HEK293 (cell line): Measurements from ENCODE around the gene FHL3.

Experiments
- CTCF ChIA-PET: fragments of 350-600 bp; formaldehyde crosslinking; extraction: SDS; loops from one replicate; lab custom pipeline; 2021; ENCODE audit warnings: antibody characterized with exemption; lab: Yijun Ruan, JAX
- POLR2A ChIA-PET: fragments of 300-600 bp; formaldehyde crosslinking; extraction: SDS; loops from one replicate; lab custom pipeline; 2020; ENCODE audit warnings: antibody characterized with exemption, inconsistent platforms; lab: Yijun Ruan, JAX
- H3K27ac ChIP-seq: fragments of 200-500 bp; sonication (Bioruptor generic); 2 replicates; pipeline ENCODE4 v1.5.1; 2014; ENCODE audit warnings: low read depth, low read length, control low read depth, inconsistent platforms; ENCODE audit errors: extremely low read depth
- H3K36me3 ChIP-seq, 2 experiments: fragments of 200-500 bp in 1 of 2; sonication (Bioruptor generic) in 1 of 2; 1 replicate in 1 of 2; 2 replicates in 1 of 2; pipeline ENCODE4 v1.5.1; 2014 to 2017; ENCODE audit warnings: inconsistent platforms in 2 of 2, low read length in 2 of 2; ENCODE audit not compliant: control insufficient read depth in 2 of 2, insufficient read depth in 1 of 2
- H3K4me1 ChIP-seq: fragments of 200-500 bp; sonication (Bioruptor generic); 2 replicates; pipeline ENCODE4 v1.5.1; 2014; ENCODE audit warnings: mild to moderate bottlenecking, low read length, inconsistent platforms; ENCODE audit not compliant: control insufficient read depth, insufficient read depth
- H3K4me3 ChIP-seq: 2 replicates; pipeline ENCODE4 v1.5.1; 2011; ENCODE audit warnings: low read depth, mild to moderate bottlenecking, control low read depth, low read length, moderate library complexity
- H3K9me3 ChIP-seq: fragments of 200-500 bp; sonication (Bioruptor generic); 2 replicates; pipeline ENCODE4 v1.5.1; 2014; ENCODE audit warnings: low read depth, low read length, inconsistent platforms; ENCODE audit not compliant: control insufficient read depth, insufficient read depth
- ZNF211 ChIP-seq: fragments of 450-650 bp; formaldehyde crosslinking; IDR thresholded peaks from 2 replicates; pipeline ENCODE4 v1.5.1; 2016; ENCODE audit warnings: low read depth, missing biosample characterization, missing genetic modification characterization
- ZNF404 ChIP-seq: fragments of 450-650 bp; formaldehyde crosslinking; IDR thresholded peaks from 2 replicates; pipeline ENCODE4 v1.5.1; 2017; ENCODE audit warnings: missing biosample characterization, missing genetic modification characterization
- ZNF548 ChIP-seq: fragments of 450-650 bp; formaldehyde crosslinking; IDR thresholded peaks from 2 replicates; pipeline ENCODE4 v1.5.1; 2016; ENCODE audit warnings: missing biosample characterization, missing genetic modification characterization
- TF ChIP-seq, protein P1 (sequence below): fragments of 450-650 bp; formaldehyde crosslinking; IDR thresholded peaks from 2 replicates; pipeline ENCODE4 v1.5.1; 2016; ENCODE audit warnings: missing biosample characterization, missing genetic modification characterization
- TF ChIP-seq, protein P2 (sequence below): fragments of 450-650 bp; formaldehyde crosslinking; IDR thresholded peaks from 2 replicates; pipeline ENCODE4 v1.5.1; 2017; ENCODE audit warnings: missing biosample characterization, missing genetic modification characterization
- TF ChIP-seq, protein P3 (sequence below): fragments of 450-650 bp; formaldehyde crosslinking; conservative IDR thresholded peaks from 2 replicates; pipeline ENCODE4 v1.5.1; 2016; ENCODE audit warnings: low read depth, missing biosample characterization, missing genetic modification characterization
- TF ChIP-seq, protein P4 (sequence below): fragments of 450-650 bp; IDR thresholded peaks from 2 replicates; pipeline ENCODE4 v1.5.1; 2018; ENCODE audit warnings: missing biosample characterization, mild to moderate bottlenecking, missing genetic modification characterization
- TF ChIP-seq, protein P5 (sequence below): fragments of 450-650 bp; formaldehyde crosslinking; IDR thresholded peaks from 2 replicates; pipeline ENCODE4 v1.5.1; 2016; ENCODE audit warnings: missing biosample characterization, missing genetic modification characterization
- TF ChIP-seq, protein P6 (sequence below): fragments of 450-650 bp; formaldehyde crosslinking; IDR thresholded peaks from 2 replicates; pipeline ENCODE4 v1.5.1; 2016; ENCODE audit warnings: missing biosample characterization, missing genetic modification characterization

Gene FHL3

DNA sequence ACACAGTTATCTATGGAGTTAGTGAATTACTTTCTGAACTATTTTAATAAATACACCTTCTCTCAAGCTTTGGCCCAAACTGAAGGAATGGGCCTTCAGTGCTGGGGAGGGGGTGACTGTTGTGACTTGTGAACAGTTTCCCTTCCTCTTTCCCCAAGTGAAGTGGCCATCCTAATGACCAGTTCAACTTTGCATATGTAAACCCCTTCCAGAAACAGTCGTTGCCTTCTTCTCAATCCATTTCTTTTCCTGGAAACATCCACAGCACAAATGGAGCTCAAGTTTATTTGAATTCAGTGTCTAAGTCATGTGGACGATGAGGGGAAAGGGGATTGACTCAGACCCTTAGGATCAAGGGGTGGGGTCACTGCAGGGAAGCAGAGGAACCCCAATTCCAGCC is 57.1 kb downstream of the FHL3 start:
- H3K9me3 ChIP-seq, result no peaks in the 10 kb centered on the region
- POLR2A ChIA-PET, result interaction anchor here (1.0 to 4.1 kb wide), 3 partner anchors 9 to 16 kb away, joined by 3 to 16 read pairs (median 3); no protein-coding TSS in a partner anchor
- H3K27ac ChIP-seq, result no peak overlapping the region
- H3K4me1 ChIP-seq, result no peaks in the 10 kb centered on the region
- no peak overlapping the region for H3K4me3 ChIP-seq
- peaks cover 0 to 9% of the 10 kb centered on the region in 2 experiments; a peak in 1 of 3 replicates for H3K36me3 ChIP-seq
- no peak for TF ChIP-seq ZNF548
- no peak for TF ChIP-seq ZNF404
- TF ChIP-seq, protein P1, sequence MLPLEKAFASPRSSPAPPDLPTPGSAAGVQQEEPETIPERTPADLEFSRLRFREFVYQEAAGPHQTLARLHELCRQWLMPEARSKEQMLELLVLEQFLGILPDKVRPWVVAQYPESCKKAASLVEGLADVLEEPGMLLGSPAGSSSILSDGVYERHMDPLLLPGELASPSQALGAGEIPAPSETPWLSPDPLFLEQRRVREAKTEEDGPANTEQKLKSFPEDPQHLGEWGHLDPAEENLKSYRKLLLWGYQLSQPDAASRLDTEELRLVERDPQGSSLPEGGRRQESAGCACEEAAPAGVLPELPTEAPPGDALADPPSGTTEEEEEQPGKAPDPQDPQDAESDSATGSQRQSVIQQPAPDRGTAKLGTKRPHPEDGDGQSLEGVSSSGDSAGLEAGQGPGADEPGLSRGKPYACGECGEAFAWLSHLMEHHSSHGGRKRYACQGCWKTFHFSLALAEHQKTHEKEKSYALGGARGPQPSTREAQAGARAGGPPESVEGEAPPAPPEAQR (tag by site-specific recombination), result no peak
- TF ChIP-seq, protein P2, sequence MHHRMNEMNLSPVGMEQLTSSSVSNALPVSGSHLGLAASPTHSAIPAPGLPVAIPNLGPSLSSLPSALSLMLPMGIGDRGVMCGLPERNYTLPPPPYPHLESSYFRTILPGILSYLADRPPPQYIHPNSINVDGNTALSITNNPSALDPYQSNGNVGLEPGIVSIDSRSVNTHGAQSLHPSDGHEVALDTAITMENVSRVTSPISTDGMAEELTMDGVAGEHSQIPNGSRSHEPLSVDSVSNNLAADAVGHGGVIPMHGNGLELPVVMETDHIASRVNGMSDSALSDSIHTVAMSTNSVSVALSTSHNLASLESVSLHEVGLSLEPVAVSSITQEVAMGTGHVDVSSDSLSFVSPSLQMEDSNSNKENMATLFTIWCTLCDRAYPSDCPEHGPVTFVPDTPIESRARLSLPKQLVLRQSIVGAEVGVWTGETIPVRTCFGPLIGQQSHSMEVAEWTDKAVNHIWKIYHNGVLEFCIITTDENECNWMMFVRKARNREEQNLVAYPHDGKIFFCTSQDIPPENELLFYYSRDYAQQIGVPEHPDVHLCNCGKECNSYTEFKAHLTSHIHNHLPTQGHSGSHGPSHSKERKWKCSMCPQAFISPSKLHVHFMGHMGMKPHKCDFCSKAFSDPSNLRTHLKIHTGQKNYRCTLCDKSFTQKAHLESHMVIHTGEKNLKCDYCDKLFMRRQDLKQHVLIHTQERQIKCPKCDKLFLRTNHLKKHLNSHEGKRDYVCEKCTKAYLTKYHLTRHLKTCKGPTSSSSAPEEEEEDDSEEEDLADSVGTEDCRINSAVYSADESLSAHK (tag by site-specific recombination), result 0 out of 2 replicates have a peak, but pooled peaks have one; percentile 64
- CTCF ChIA-PET, result no interaction called here

DNA sequence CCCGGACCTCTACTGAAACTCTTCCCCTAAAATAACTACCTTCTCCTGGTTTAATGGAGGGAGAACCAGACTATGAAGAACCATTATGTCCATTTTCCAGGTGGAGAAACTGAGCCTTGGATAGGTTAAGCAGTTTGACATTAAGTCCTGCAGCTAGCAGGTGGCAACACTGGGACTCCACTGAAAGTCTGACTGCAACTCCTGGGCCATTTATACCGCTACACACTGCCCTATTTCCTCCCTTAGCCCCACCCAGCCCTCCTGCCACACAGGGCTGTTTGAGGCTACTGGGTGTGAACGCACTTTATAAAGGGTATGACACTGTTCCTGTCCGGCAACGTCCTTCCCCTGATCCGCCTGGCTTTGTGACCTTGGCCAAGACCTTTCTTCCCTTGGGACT is 58.0 kb downstream of the FHL3 start:
- Histone ChIP-seq H3K4me3 (peak overlapping the region; percentile 78; the same call in 1 of the 2 replicates), H3K4me1 (no peaks in the 10 kb centered on the region)

More for the DNA sequence above, 58.0 kb downstream of the FHL3 start:
- TF ChIP-seq, protein P3, sequence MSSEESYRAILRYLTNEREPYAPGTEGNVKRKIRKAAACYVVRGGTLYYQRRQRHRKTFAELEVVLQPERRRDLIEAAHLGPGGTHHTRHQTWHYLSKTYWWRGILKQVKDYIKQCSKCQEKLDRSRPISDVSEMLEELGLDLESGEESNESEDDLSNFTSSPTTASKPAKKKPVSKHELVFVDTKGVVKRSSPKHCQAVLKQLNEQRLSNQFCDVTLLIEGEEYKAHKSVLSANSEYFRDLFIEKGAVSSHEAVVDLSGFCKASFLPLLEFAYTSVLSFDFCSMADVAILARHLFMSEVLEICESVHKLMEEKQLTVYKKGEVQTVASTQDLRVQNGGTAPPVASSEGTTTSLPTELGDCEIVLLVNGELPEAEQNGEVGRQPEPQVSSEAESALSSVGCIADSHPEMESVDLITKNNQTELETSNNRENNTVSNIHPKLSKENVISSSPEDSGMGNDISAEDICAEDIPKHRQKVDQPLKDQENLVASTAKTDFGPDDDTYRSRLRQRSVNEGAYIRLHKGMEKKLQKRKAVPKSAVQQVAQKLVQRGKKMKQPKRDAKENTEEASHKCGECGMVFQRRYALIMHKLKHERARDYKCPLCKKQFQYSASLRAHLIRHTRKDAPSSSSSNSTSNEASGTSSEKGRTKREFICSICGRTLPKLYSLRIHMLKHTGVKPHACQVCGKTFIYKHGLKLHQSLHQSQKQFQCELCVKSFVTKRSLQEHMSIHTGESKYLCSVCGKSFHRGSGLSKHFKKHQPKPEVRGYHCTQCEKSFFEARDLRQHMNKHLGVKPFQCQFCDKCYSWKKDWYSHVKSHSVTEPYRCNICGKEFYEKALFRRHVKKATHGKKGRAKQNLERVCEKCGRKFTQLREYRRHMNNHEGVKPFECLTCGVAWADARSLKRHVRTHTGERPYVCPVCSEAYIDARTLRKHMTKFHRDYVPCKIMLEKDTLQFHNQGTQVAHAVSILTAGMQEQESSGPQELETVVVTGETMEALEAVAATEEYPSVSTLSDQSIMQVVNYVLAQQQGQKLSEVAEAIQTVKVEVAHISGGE, result peak; percentile 26; the same call in 1 of the 2 replicates
- TF ChIP-seq, protein P4, sequence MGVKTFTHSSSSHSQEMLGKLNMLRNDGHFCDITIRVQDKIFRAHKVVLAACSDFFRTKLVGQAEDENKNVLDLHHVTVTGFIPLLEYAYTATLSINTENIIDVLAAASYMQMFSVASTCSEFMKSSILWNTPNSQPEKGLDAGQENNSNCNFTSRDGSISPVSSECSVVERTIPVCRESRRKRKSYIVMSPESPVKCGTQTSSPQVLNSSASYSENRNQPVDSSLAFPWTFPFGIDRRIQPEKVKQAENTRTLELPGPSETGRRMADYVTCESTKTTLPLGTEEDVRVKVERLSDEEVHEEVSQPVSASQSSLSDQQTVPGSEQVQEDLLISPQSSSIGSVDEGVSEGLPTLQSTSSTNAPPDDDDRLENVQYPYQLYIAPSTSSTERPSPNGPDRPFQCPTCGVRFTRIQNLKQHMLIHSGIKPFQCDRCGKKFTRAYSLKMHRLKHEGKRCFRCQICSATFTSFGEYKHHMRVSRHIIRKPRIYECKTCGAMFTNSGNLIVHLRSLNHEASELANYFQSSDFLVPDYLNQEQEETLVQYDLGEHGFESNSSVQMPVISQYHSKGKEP (tag by site-specific recombination), result no peak
- TF ChIP-seq ZNF211 (tag by site-specific recombination), result no peak
- TF ChIP-seq, protein P5, sequence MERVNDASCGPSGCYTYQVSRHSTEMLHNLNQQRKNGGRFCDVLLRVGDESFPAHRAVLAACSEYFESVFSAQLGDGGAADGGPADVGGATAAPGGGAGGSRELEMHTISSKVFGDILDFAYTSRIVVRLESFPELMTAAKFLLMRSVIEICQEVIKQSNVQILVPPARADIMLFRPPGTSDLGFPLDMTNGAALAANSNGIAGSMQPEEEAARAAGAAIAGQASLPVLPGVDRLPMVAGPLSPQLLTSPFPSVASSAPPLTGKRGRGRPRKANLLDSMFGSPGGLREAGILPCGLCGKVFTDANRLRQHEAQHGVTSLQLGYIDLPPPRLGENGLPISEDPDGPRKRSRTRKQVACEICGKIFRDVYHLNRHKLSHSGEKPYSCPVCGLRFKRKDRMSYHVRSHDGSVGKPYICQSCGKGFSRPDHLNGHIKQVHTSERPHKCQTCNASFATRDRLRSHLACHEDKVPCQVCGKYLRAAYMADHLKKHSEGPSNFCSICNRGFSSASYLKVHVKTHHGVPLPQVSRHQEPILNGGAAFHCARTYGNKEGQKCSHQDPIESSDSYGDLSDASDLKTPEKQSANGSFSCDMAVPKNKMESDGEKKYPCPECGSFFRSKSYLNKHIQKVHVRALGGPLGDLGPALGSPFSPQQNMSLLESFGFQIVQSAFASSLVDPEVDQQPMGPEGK, result no peak
- TF ChIP-seq, protein P6, sequence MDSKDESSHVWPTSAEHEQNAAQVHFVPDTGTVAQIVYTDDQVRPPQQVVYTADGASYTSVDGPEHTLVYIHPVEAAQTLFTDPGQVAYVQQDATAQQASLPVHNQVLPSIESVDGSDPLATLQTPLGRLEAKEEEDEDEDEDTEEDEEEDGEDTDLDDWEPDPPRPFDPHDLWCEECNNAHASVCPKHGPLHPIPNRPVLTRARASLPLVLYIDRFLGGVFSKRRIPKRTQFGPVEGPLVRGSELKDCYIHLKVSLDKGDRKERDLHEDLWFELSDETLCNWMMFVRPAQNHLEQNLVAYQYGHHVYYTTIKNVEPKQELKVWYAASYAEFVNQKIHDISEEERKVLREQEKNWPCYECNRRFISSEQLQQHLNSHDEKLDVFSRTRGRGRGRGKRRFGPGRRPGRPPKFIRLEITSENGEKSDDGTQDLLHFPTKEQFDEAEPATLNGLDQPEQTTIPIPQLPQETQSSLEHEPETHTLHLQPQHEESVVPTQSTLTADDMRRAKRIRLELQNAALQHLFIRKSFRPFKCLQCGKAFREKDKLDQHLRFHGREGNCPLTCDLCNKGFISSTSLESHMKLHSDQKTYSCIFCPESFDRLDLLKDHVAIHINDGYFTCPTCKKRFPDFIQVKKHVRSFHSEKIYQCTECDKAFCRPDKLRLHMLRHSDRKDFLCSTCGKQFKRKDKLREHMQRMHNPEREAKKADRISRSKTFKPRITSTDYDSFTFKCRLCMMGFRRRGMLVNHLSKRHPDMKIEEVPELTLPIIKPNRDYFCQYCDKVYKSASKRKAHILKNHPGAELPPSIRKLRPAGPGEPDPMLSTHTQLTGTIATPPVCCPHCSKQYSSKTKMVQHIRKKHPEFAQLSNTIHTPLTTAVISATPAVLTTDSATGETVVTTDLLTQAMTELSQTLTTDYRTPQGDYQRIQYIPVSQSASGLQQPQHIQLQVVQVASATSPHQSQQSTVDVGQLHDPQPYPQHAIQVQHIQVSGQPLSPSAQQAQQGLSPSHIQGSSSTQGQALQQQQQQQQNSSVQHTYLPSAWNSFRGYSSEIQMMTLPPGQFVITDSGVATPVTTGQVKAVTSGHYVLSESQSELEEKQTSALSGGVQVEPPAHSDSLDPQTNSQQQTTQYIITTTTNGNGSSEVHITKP (tag by site-specific recombination), result no peak
- ChIA-PET CTCF (interaction anchor here (0.8 to 1.1 kb wide), 3 partner anchors 14 to 43 kb away, joined by 3 to 4 read pairs (median 3); no protein-coding TSS in a partner anchor), POLR2A (interaction anchor here (1.0 to 1.5 kb wide), 4 partner anchors 10 to 88 kb away, joined by 3 to 8 read pairs (median 4); partner anchors contain the start of gene MTF1)
- H3K27ac ChIP-seq, result no peak overlapping the region; the same call in 1 of the 2 replicates
- H3K9me3 ChIP-seq, result no peaks in the 10 kb centered on the region
- peaks cover 0 to 9% of the 10 kb centered on the region in 2 experiments; a peak in 1 of 3 replicates for H3K36me3 ChIP-seq
